ENCODE data around the gene TRIM60.
"Not testable (repeated sequence)": the region's sequence is repeated elsewhere in the genome, so short reads cannot be mapped to it uniquely, and the experiment has no call there.

The TRIM60 gene

DNA sequence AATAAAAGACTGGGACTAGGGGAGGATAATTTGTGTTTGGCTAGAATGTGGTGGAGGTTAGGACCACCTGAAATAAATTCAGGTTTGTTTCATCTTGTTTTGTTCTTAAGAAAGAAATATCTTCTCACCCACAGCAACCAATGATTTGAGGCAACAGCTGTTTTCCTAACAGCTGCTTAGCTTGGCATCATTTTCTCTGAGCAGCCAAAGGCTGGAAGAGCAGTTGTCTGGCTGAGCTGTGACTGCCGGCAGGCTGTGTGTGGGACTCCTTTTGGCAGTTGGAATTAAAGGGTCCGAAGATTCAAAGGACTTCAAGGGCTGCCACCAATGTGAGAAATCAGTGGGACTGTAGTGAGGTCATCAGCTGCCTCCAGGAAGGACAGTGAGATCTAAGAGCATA is 26.9 kb downstream of the TRIM60 start:
- ChIA-PET CTCF (interaction anchor here (0.5 kb wide), 1 partner anchor 178 kb away, joined by 3 read pairs; no protein-coding TSS in a partner anchor), POLR2A (no interaction called here)
- no peak for DNase-seq (ENCODE audit: extremely low spot score)
- TF ChIP-seq L3MBTL2 (conservative IDR thresholded peaks at IDR 0.05) (no peak), SP1 (IDR thresholded peaks at IDR 0.05) (no peak), ELF4 (IDR thresholded peaks at IDR 0.05) (no peak), HDGF (IDR thresholded peaks at IDR 0.05; ENCODE audit: borderline replicate concordance) (no peak), PKNOX1 (IDR thresholded peaks at IDR 0.05) (no peak), LEF1 (IDR thresholded peaks at IDR 0.05; ENCODE audit: borderline replicate concordance) (no peak), SUZ12 (IDR thresholded peaks at IDR 0.05) (no peak), FOXM1 (IDR thresholded peaks at IDR 0.05; ENCODE audit: borderline replicate concordance) (no peak), TARDBP (IDR thresholded peaks at IDR 0.05) (no peak), FOXK2 (IDR thresholded peaks at IDR 0.05) (no peak), CTBP1 (IDR thresholded peaks at IDR 0.05; ENCODE audit: borderline replicate concordance) (no peak), ZNF384 (IDR thresholded peaks at IDR 0.05) (no peak), ARNT (IDR thresholded peaks at IDR 0.05) (no peak), BHLHE40 (IDR thresholded peaks at IDR 0.05; ENCODE audit: borderline replicate concordance) (no peak), FOXA1 (IDR thresholded peaks at IDR 0.05) (no peak)

- POLR2A ChIA-PET: no interaction called here
- CTCF ChIA-PET: no interaction called here
- TF ChIP-seq LEF1 (IDR thresholded peaks at IDR 0.05; ENCODE audit: borderline replicate concordance): no peak
- TF ChIP-seq TARDBP (IDR thresholded peaks at IDR 0.05): no peak
- TF ChIP-seq L3MBTL2 (conservative IDR thresholded peaks at IDR 0.05): no peak
- TF ChIP-seq FOXA1 (IDR thresholded peaks at IDR 0.05): no peak
- TF ChIP-seq PKNOX1 (IDR thresholded peaks at IDR 0.05): no peak
- no peak for TF ChIP-seq BHLHE40 (IDR thresholded peaks at IDR 0.05; ENCODE audit: borderline replicate concordance)
- DNase-seq (ENCODE audit: extremely low spot score): no peak
These were observed 27.6 kb downstream of the TRIM60 start for GRCh38 chr4:165059386-165059785.

GRCh38 chr4:165060938-165061337 is 29.1 kb downstream of the TRIM60 start:
- ChIA-PET CTCF (no interaction called here), POLR2A (no interaction called here)
- TF ChIP-seq LEF1 (IDR thresholded peaks at IDR 0.05; ENCODE audit: borderline replicate concordance): no peak
- no peak for TF ChIP-seq FOXM1 (IDR thresholded peaks at IDR 0.05; ENCODE audit: borderline replicate concordance)
- no peak for TF ChIP-seq SUZ12 (IDR thresholded peaks at IDR 0.05)
- no peak for TF ChIP-seq ARNT (IDR thresholded peaks at IDR 0.05)
- no peak for TF ChIP-seq BHLHE40 (IDR thresholded peaks at IDR 0.05; ENCODE audit: borderline replicate concordance)
- TF ChIP-seq SP1 (IDR thresholded peaks at IDR 0.05): no peak
- TF ChIP-seq ELF4 (IDR thresholded peaks at IDR 0.05): no peak
- no peak for TF ChIP-seq TARDBP (IDR thresholded peaks at IDR 0.05)
- no peak for TF ChIP-seq CTBP1 (IDR thresholded peaks at IDR 0.05; ENCODE audit: borderline replicate concordance)
- TF ChIP-seq HDGF (IDR thresholded peaks at IDR 0.05; ENCODE audit: borderline replicate concordance): no peak
- TF ChIP-seq FOXK2 (IDR thresholded peaks at IDR 0.05): no peak
- TF ChIP-seq PKNOX1 (IDR thresholded peaks at IDR 0.05): no peak
- TF ChIP-seq L3MBTL2 (conservative IDR thresholded peaks at IDR 0.05): no peak
- TF ChIP-seq NFRKB (IDR thresholded peaks at IDR 0.05): no peak
- no peak for TF ChIP-seq FOXA1 (IDR thresholded peaks at IDR 0.05)
- no peak for TF ChIP-seq ZNF384 (IDR thresholded peaks at IDR 0.05)
- DNase-seq (ENCODE audit: extremely low spot score): no peak

DNA sequence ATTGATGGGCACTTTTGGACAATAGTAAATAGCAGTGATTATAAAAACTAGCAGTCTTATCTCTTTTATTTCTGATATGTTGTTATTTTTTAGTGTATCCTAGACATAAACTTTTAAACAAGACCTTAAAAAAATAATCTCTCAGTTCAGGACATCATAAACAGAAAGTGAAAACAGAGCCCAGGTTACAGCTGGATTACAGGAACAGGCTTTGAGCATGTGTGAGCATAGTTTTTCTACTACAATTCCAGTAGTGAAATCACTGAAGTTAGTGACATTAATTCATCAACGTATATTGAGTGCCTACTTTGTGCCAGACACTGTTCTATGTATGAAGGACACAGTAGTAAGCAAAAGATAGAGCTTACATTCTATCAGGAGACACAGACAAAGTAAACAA is 38.8 kb downstream of the TRIM60 start:
- ChIA-PET CTCF (no interaction called here), POLR2A (no interaction called here)
- no peak for DNase-seq (ENCODE audit: extremely low spot score)
- TF ChIP-seq HDGF (IDR thresholded peaks at IDR 0.05; ENCODE audit: borderline replicate concordance): no peak

- POLR2A ChIA-PET; CTCF ChIA-PET; DNase-seq (ENCODE audit: extremely low spot score): not testable (repeated sequence)
These were observed 41.5 kb downstream of the TRIM60 start for GRCh38 chr4:165073346-165073745.

DNA sequence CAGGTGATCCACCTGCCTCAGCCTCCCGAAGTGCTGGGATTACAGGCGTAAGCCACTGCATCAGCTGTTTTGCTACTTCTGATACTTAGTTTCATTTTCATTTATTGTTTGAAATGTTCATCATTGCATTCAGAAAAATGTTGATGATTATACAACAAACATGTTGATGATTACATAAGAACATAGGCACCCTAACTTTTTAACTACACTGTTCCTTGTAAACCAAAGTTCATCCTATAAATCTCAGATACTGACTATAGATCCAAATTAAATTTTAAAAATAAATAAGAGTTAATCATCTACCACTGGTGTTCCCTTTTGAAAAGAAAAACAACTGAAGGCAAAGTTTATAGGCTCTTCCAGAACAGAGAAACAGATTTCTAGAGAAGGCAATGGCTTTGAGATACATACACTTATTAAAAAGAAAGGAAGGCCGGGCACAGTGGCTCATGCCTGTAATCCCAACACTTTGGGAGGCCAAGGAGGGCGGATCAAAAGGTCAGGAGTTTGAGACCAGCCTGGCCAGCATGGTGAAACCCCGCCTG is 45.3 kb downstream of the TRIM60 start:
- TF ChIP-seq HDGF (IDR thresholded peaks at IDR 0.05; ENCODE audit: borderline replicate concordance) (no peak), PKNOX1 (IDR thresholded peaks at IDR 0.05) (no peak), ELF4 (IDR thresholded peaks at IDR 0.05) (no peak), L3MBTL2 (conservative IDR thresholded peaks at IDR 0.05) (no peak), ZNF384 (IDR thresholded peaks at IDR 0.05) (no peak), LEF1 (IDR thresholded peaks at IDR 0.05; ENCODE audit: borderline replicate concordance) (no peak), NFRKB (IDR thresholded peaks at IDR 0.05) (no peak), TARDBP (IDR thresholded peaks at IDR 0.05) (no peak), FOXK2 (IDR thresholded peaks at IDR 0.05) (no peak), FOXM1 (IDR thresholded peaks at IDR 0.05; ENCODE audit: borderline replicate concordance) (no peak), ARNT (IDR thresholded peaks at IDR 0.05) (no peak), SUZ12 (IDR thresholded peaks at IDR 0.05) (no peak), BHLHE40 (IDR thresholded peaks at IDR 0.05; ENCODE audit: borderline replicate concordance) (no peak), CTBP1 (IDR thresholded peaks at IDR 0.05; ENCODE audit: borderline replicate concordance) (no peak), SP1 (IDR thresholded peaks at IDR 0.05) (no peak), FOXA1 (IDR thresholded peaks at IDR 0.05) (no peak)
- CTCF ChIA-PET: no interaction called here
- no peak for DNase-seq (ENCODE audit: extremely low spot score)
- POLR2A ChIA-PET: no interaction called here
